OCI-LY7 (cell line): ENCODE data around the gene REC114.

Experiments
- CTCF ChIP-seq: fragments of 200-600 bp; sonication (generic); conservative IDR thresholded peaks from 2 replicates; pipeline ENCODE4 v1.5.1; 2014; ENCODE audit warnings: mild to moderate bottlenecking, antibody characterized with exemption, low read length, moderate library complexity, mixed read lengths
- EZH2phosphoT487 ChIP-seq: fragments of 200-600 bp; sonication (generic); IDR thresholded peaks from 2 replicates; pipeline ENCODE4 v1.6.1; 2018; ENCODE audit warnings: low read depth, borderline replicate concordance, mild to moderate bottlenecking, mixed run types, antibody characterized with exemption, low read length, moderate library complexity, mixed read lengths

GRCh38 chr15:73467758-73468157 is 24.8 kb downstream of the REC114 start:
- no peak for TF ChIP-seq EZH2phosphoT487
- TF ChIP-seq CTCF, result no peak
